GM18861 (cell line): ENCODE measurements around the gene PRKCA.
"Not testable (repeated sequence)": the region's sequence is repeated elsewhere in the genome, so short reads cannot be mapped to it uniquely, and the experiment has no call there.

ENCODE experiments used
- ATAC-seq: cut with Tn5 transposase; IDR thresholded peaks from one replicate; pipeline ENCODE4 v1.9.1; 2021; ENCODE audit not compliant: unreplicated experiment

The PRKCA gene

DNA sequence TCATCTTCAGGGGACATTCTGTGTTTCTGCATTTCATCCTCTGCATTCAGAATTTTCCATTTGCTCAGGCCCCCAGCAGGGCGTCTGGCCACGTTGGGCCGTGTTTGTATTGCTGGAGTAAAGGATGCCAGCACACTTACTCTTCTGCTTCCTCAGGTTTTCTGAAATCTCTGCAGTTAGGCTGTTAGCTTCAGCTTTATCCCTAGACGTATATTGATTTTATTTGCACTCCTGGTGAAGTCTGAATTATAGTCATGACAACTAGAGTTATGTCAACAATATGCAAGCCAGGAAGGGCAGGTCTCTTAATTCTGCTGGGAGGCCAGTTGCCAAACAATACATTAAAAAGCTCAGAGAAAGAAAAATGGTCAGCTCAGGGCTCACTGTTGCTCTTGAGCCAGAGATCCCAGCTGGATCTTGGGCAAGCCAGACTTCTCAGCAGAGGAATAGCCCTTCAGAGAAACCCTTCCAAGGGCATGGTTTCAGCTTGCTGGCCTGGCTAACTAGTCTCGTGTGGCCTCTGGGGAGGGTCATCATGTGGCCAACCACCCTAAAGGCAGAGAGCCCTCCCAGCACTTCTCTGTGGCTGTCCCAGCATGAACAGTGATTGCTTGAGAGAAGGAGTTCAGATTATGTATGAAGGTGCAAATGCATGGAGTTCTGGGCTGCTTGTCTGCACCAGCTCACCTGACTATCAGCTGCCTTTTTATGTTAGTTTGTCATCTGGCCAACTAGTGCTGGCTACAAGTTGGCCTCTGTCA lies 422.3 kb downstream of the PRKCA start:
- ATAC-seq, result no peak

GRCh38 chr17:66725438-66725837 lies 423.0 kb downstream of the PRKCA start:
- ATAC-seq, result not testable (repeated sequence)

DNA sequence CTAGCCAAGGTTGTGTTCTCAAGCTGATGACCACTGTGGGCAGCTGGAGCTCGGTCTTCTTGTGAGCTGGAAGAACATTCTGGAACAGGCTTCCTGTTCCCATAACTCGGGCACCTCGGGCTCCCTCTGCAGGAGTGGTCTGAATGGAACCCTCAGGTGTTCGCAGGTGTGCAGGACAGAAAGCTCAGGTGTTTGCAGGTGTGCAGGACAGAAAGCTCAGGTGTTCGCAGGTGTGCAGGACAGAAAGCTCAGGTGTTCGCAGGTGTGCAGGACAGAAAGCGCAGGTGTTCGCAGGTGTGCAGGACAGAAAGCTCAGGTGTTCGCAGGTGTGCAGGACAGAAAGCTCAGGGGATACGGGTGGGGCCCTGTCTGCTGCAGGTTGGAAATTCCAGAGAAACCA lies 423.5 kb downstream of the PRKCA start:
- ATAC-seq, result no peak

DNA sequence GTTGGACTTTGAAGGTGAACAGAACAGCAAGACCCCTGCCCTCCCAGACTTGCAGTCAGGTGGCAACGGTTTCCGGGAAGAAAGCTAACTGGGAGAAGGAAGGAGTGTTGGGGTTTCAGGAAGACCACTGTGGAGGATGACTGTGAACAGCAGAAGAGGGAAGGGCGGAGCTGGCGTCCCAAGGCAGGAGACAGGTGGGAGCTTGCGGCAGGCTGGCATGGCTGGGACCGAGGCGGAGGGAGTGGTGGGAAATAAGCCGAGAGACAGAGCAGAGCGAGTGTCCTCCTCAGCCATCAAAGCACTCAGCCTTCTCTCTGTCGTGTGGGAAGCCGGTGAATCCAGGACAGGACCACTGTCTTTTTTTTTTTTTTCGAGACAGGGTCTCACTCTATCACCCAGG lies 424.0 kb downstream of the PRKCA start:
- ATAC-seq, result no peak

GRCh38 chr17:66726846-66727245 lies 424.4 kb downstream of the PRKCA start:
- ATAC-seq, result no peak

DNA sequence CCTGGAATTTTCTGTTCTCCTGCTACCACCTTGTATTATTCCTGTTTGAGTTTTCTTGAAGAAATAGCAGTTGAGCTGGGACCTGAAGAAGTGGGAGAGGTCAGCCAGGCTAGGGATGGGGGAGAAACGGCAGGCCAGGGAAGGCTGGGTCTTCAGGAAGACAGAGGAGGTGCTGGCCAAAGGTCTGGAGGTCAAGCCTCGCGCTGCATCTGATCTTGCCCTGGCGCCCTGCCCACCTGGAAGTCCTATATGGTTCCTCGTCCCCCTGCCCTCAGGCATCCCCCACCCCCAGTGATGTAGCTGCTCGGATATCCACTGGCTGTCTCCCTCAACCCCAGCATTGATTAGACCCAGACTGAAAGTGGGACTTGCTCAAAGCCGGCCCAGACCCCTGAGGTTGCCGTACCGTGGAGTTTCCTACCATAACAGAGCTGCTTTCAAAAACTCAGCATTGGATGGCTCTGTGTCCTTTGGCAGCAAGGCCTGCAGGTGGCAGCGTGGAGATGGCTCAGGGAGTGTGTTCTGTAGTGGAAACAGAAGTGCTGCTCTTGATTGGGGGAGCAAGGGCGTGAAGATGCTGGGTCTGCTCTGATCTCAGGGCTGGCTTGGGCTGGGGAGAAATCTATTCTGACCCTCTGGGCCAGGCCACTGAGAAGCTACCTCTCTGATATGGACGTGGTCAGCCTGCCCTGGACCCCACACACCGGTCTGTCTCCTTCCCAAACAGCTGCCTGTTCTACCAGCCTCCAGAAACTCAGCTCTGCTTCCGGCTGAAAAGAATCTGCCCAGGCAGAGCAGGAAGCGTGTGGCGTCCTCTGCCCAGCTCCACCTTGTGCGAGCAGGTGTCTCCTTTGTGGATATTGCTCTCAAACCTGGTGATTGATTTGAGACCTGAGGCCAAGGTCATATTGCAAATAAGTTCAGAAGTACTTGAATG lies 425.5 kb downstream of the PRKCA start:
- ATAC-seq, result no peak

DNA sequence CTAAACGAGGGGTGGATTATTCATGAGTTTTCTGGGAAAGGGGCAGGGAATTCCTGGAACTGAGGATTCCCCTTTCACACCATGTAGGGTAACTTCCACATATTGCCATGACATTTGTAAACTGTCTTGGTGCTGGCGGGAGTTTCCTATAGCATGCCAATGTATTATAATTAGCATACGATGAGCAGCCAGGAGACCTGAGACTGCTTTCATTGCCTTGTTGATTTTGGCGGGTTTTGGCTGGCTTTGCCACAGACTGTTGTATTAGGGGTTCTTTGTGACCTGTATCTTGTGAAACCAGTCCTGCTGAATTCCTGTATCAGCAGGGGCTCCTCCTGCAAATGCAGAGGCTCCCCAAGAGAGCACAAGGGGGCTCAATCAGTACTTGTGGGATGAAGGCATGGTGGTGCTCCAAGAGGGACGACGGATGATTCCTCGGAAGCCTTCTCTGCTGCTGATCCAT lies 428.1 kb downstream of the PRKCA start:
- no peak for ATAC-seq

- ATAC-seq, result no peak
Measured at GRCh38 chr17:66733759-66734158, 431.3 kb downstream of the PRKCA start.

DNA sequence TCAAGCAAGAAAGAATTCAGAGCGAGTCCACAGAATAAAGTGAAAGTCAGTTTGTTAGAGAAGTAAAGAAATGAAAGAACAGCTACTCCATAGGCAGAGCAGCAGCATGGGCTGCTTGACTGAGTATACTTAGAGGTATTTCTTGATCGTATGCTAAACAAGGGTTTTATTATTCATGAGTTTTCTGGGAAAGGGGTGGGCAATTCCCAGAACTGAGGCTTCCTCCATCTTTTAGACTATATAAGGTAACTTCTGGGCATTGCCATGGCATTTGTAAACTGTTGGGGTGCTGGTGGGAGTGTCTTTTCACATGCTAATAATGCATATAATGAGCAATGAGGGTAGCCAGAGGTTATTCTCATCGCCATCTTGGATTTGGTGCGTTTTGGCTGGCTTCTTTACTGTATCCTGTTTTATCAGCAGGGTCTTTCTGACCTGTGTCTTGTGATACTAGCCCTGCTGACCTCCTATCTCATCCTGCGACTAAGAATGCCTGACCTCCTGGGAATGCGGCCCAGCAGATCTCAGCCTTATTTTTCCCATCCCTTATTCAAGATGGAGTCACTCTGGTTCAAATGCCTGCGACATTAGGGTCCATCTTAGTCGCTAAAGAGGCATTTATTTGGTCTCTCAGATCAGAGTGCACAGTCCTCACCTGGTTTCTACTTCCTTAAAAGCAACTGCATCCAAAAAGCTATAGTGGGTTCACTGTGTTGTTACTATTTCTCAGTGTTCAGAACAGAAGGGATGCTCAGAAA lies 432.0 kb downstream of the PRKCA start:
- ATAC-seq, result no peak

GRCh38 chr17:66737524-66737923 lies 435.1 kb downstream of the PRKCA start:
- no peak for ATAC-seq

GRCh38 chr17:66738301-66738700 lies 435.9 kb downstream of the PRKCA start:
- ATAC-seq, result no peak

GRCh38 chr17:66739553-66739952 lies 437.1 kb downstream of the PRKCA start:
- ATAC-seq, result no peak

GRCh38 chr17:66740226-66740625 lies 437.8 kb downstream of the PRKCA start:
- no peak for ATAC-seq

- ATAC-seq, result no peak
Measured at GRCh38 chr17:66743511-66743910, 441.1 kb downstream of the PRKCA start.

DNA sequence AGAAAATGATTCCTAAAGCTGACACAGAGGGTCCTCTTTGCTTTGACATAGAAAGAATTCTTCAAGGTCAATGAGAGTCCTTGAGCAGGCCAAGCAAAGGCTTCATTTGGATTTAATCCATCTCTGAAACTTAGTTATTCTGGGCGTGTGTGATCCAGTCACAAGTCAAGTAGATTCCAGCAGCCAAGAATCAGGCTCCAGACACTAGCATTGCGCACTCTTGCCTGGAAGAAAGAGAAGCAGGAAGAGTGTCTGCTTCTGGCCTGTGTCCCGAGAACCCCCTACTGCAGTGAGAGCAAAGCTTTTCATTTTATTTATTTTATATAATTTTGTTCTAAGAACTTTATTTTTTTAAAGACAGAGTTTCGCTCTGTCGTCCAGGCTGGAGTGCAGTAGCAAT lies 444.3 kb downstream of the PRKCA start:
- no peak for ATAC-seq

- ATAC-seq, result no peak
Measured at GRCh38 chr17:66747578-66748275, 445.3 kb downstream of the PRKCA start.

DNA sequence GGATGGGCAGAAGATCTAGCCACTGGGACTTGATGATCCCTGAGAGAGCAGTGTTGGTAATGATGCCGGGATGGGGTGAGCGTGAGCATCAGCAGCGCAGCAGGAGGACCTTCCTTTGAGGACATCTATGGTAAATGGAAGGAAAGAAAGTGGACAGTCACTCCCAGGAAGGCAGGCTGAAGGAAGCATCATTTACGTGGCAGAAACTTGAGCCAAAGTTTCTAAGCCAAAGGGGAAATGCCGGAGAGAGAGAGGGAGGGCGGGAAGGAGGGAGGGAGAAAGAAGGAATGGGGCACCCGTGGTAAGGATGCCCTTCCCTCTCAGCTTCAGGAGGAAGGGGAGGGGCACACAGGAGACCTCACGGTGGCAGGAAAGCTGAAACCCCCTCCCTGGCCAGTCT lies 446.2 kb downstream of the PRKCA start:
- no peak for ATAC-seq

DNA sequence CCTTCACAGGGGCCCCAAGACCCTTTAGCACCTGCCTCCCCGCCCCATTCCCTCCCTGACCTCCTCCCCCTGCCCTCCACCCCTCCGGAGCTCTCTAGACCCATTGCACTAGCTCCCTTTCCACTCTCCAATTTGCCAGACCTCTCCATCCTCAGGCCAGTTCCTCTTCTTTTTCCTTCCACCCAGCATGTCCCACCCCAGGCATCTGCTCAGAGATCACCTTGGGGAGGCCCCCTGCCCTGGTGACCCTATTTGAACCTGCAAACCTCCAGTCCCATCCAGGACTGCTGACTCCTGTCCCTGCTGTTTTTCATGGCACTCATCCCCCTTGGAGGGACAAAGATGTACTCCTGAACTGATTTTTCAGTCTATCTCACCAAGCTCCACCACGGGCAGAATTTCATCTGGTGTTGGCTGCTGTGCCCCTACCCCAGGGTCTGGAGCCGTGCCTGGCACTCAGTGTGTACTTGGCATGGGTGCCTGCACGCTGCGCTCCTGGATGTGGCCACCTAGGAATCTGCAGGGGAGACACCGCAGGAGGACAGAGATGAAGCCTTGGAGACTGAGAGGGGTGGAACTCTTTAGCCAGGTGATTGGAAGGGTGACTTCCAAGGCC lies 446.9 kb downstream of the PRKCA start:
- no peak for ATAC-seq

DNA sequence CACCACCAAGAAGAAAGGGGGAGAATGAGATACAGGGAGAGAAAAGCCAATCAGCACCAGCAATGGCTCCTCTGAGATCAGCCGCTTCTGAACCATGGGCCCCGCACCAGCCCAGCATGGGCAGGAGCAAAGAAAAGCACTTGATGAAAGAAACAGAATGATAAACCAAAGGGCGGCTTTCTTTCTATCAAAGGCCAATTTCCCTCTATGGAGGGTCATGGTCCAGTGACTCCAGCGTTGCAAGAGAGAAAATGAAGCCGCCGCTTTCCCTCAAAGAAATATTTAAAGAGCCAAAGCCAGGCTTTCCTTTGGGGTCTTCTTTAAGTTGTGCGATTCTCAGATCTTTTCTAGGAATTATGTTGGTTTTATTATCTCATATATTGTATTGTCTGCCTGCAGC lies 447.7 kb downstream of the PRKCA start:
- ATAC-seq, result no peak
